Progenitor cell of endocrine pancreas (in vitro differentiated cells): ENCODE data around the gene SEC16A. TPM values are rescaled to one million over a fixed set of nuclear protein-coding genes. Genes with fewer than 3 reads are reported as not detected.

Source experiments
- DNase-seq: peaks from one replicate; pipeline ENCODE4 v3.0.0; 2021; ENCODE audit warnings: low spot score; ENCODE audit not compliant: unreplicated experiment
- H3K27ac Mint-ChIP-seq: 2 replicates; pipeline ENCODE4 v1.8.0; 2021; ENCODE audit warnings: mild to moderate bottlenecking, moderate library complexity, mixed read lengths
- H3K27me3 Mint-ChIP-seq: 2 replicates; pipeline ENCODE4 v1.8.0; 2021; ENCODE audit warnings: mixed read lengths
- H3K36me3 Mint-ChIP-seq: 2 replicates; pipeline ENCODE4 v1.8.0; 2022; ENCODE audit warnings: mixed read lengths; ENCODE audit not compliant: insufficient read depth
- H3K4me1 Mint-ChIP-seq: 2 replicates; pipeline ENCODE4 v1.8.0; 2021; ENCODE audit warnings: low read depth, mixed read lengths
- H3K4me3 Mint-ChIP-seq: 2 replicates; pipeline ENCODE4 v1.8.0; 2021; ENCODE audit warnings: low read depth, mild to moderate bottlenecking, moderate library complexity, mixed read lengths
- H3K9me3 Mint-ChIP-seq: 2 replicates; pipeline ENCODE4 v1.8.0; 2021; ENCODE audit warnings: low read depth, mixed read lengths
- total RNA-seq: library from RNA; stranded (reverse); gene quantifications from 2 replicates; pipeline ENCODE4 v1.2.1, GENCODE V29; 2021
- TF ChIP-seq, protein P1 (sequence below): fragments of 200-600 bp; sonication (generic); IDR thresholded peaks from one replicate; pipeline ENCODE4 v1.5.0; 2021; ENCODE audit warnings: antibody characterized with exemption, mild to moderate bottlenecking; ENCODE audit not compliant: unreplicated experiment

Gene SEC16A
- total RNA-seq, 1 donor from 2014 or later, result 76.1 TPM

DNA sequence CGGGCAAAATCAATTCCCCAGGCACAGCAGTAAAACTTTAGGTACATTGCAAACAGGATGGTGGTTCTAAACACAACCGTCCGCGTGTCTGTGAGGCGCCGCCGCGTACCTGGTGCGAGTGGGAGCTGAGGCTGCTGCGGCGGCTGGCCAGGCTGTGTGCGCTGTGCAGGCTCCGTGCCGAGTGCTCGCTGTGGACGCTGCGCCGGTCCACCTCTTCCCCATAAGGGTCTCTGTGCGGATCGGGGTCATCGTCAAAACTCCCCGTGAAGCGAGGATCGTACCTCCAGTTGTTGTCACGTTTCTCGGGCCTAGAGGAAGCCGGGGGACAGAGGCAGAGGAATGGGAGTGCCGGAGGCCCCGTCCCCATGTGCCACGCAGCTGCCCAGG is 16.7 kb downstream of the SEC16A start:
- H3K27me3 Mint-ChIP-seq, result no peaks in the 10 kb centered on the region
- no peaks in the 10 kb centered on the region for H3K4me1 Mint-ChIP-seq
- no peak for DNase-seq
- H3K4me3 Mint-ChIP-seq, result no peak overlapping the region
- TF ChIP-seq, protein P1, sequence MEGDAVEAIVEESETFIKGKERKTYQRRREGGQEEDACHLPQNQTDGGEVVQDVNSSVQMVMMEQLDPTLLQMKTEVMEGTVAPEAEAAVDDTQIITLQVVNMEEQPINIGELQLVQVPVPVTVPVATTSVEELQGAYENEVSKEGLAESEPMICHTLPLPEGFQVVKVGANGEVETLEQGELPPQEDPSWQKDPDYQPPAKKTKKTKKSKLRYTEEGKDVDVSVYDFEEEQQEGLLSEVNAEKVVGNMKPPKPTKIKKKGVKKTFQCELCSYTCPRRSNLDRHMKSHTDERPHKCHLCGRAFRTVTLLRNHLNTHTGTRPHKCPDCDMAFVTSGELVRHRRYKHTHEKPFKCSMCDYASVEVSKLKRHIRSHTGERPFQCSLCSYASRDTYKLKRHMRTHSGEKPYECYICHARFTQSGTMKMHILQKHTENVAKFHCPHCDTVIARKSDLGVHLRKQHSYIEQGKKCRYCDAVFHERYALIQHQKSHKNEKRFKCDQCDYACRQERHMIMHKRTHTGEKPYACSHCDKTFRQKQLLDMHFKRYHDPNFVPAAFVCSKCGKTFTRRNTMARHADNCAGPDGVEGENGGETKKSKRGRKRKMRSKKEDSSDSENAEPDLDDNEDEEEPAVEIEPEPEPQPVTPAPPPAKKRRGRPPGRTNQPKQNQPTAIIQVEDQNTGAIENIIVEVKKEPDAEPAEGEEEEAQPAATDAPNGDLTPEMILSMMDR, result no peak
- H3K36me3 Mint-ChIP-seq, result peaks cover 20% of the 10 kb centered on the region
- H3K9me3 Mint-ChIP-seq, result no peaks in the 10 kb centered on the region
- no peak overlapping the region for H3K27ac Mint-ChIP-seq

DNA sequence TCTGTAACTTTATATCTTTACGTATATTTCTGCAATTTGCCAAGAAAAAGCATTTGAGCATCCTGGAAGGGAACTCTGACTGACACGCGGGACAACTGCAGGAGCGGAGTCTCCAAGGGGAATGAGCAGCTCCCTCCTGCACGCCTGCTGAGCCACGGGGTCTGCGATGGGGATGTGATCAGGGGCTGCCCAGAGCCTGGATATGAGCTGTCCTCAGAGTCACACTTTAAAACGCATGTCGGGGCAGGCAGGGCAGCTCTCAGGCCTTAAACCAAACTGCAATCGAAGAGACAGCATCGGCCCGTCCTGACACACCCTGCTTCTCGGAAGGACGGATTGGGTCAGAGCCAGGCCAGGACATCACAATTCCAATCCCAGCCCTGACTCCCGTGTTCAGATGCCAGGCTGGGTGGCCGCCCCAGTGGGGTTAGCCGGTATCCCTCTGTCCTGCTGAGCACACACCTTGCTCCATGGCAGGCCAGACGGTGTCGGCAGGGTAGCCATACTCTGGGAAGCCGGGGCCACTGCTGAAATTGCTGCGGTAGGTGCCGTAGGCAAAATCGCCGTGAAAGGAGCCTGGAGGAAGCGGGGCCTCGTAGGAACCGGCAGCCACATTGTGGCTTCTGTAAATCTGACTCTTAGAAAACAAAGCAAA is 17.2 kb downstream of the SEC16A start:
- Mint-ChIP-seq H3K27ac (no peak overlapping the region), H3K9me3 (no peaks in the 10 kb centered on the region), H3K27me3 (no peaks in the 10 kb centered on the region), H3K4me3 (no peak overlapping the region), H3K4me1 (no peaks in the 10 kb centered on the region), H3K36me3 (peaks cover 19% of the 10 kb centered on the region)
- no peak for DNase-seq
- TF ChIP-seq, protein P1, result no peak

DNA sequence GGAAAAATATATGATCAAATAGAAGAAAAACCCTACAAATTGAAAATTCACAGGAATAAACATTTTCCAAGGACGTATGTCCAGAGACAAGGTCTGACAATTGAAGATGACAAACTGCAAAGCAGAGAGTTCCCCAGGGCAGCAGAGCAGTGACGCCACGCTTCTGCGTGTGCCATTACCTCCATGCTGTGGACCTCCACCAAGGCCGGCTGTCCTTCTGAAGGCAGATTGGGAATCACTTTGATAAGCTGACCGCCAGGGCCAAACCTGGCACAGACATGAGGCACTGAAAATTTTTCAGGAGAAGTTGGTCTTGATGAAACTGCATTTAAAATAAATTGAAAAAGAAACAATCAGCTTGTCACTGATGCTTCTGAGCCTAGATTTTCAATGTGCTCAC is 18.6 kb downstream of the SEC16A start:
- TF ChIP-seq, protein P1, result no peak
- Mint-ChIP-seq H3K36me3 (peaks cover 22% of the 10 kb centered on the region), H3K27ac (no peak overlapping the region), H3K27me3 (no peaks in the 10 kb centered on the region), H3K4me1 (no peaks in the 10 kb centered on the region), H3K9me3 (no peaks in the 10 kb centered on the region), H3K4me3 (no peak overlapping the region)
- DNase-seq, result no peak

DNA sequence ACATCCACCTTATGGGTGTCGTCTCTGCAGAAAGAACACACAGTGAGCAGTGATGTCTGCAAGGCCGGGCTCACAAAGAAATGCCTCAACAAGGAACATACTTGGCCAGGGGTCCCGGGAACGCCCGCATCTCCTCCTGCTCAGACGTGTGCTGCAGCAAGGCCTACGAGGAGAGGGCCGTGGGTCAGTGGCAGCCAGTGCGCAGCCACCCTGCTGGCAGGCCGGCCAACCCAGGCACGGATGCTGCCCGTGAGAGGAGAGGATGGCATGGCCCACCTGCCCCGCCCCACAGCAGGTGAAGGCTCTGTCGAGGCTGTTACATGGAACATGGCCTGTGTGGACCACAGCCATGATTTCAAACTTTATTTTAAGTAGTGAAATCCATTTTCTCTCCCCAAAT is 19.3 kb downstream of the SEC16A start:
- no peak overlapping the region for H3K27ac Mint-ChIP-seq
- no peaks in the 10 kb centered on the region for H3K9me3 Mint-ChIP-seq
- H3K36me3 Mint-ChIP-seq, result peaks cover 28% of the 10 kb centered on the region
- no peak for DNase-seq
- TF ChIP-seq, protein P1, result no peak
- H3K4me1 Mint-ChIP-seq, result no peaks in the 10 kb centered on the region
- H3K27me3 Mint-ChIP-seq, result no peaks in the 10 kb centered on the region
- H3K4me3 Mint-ChIP-seq, result no peak overlapping the region

DNA sequence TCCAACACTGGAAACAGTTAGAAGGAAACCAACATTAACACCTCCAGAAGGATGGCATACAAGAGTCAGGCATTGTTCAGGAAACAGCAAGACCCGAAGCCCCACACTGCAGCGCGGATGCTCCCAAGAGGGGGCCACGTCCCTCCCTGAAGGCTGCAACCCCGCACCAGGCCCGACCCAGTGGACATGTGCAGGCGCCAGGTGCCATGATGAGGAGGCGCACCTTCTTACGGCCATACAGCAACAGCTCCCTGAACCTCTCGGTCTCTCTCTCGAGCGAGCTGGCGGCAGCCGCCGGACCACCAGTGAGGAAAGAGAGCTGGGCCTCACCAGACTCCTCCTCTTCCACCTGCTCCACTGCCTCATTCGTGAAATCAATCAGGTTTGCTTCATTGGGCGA is 20.2 kb downstream of the SEC16A start:
- no peaks in the 10 kb centered on the region for H3K4me1 Mint-ChIP-seq
- DNase-seq, result no peak
- H3K27me3 Mint-ChIP-seq, result no peaks in the 10 kb centered on the region
- H3K27ac Mint-ChIP-seq, result no peak overlapping the region
- no peaks in the 10 kb centered on the region for H3K9me3 Mint-ChIP-seq
- H3K4me3 Mint-ChIP-seq, result no peak overlapping the region
- TF ChIP-seq, protein P1, result no peak
- H3K36me3 Mint-ChIP-seq, result peaks cover 28% of the 10 kb centered on the region
